SK-N-SH treated with all-trans-retinoic acid at 6 μM for 48 hours (cell line): Measurements from ENCODE around the gene SPR.

Source experiments
- ATAC-seq: fragments of 200-7000 bp; cut with Tn5 transposase; 3 replicates; pipeline ENCODE4 v1.9.1; 2020; ENCODE audit warnings: mild to moderate bottlenecking, moderate library complexity
- ARNTL ChIP-seq: fragments of 450-650 bp; formaldehyde crosslinking; IDR thresholded peaks from 2 replicates; pipeline ENCODE4 v1.5.0; 2020; ENCODE audit warnings: low read depth, mild to moderate bottlenecking, moderate library complexity, borderline replicate concordance
- BACH2 ChIP-seq: fragments of 250-450 bp; sonication (Bioruptor Pico); IDR thresholded peaks from 2 replicates; pipeline ENCODE4 v1.9.0; 2021; ENCODE audit warnings: mild to moderate bottlenecking, borderline replicate concordance
- CSDC2 ChIP-seq: fragments of 250-450 bp; sonication (Bioruptor Pico); IDR thresholded peaks from 2 replicates; pipeline ENCODE4 v1.5.0; 2020; ENCODE audit warnings: mild to moderate bottlenecking, moderate library complexity
- ESRRG ChIP-seq: fragments of 250-450 bp; sonication (Bioruptor Pico); IDR thresholded peaks from 2 replicates; pipeline ENCODE4 v1.6.1; 2021; ENCODE audit warnings: mild to moderate bottlenecking
- GLIS3 ChIP-seq: fragments of 250-450 bp; sonication (Bioruptor Pico); IDR thresholded peaks from 2 replicates; pipeline ENCODE4 v1.5.0; 2020; ENCODE audit warnings: mild to moderate bottlenecking, moderate library complexity
- ISL1 ChIP-seq: fragments of 250-450 bp; sonication (Bioruptor Pico); IDR thresholded peaks from 2 replicates; pipeline ENCODE4 v2.1.2; 2022; ENCODE audit warnings: mild to moderate bottlenecking, moderate library complexity
- PPARA ChIP-seq: fragments of 250-450 bp; sonication (Bioruptor Pico); IDR thresholded peaks from 2 replicates; pipeline ENCODE4 v1.5.0; 2020; ENCODE audit warnings: mild to moderate bottlenecking, borderline replicate concordance
- RARB ChIP-seq: fragments of 250-450 bp; sonication (Bioruptor Pico); IDR thresholded peaks from 2 replicates; pipeline ENCODE4 v1.8.0; 2021; ENCODE audit warnings: mild to moderate bottlenecking, moderate library complexity
- SNAI2 ChIP-seq: fragments of 250-450 bp; sonication (Bioruptor Pico); IDR thresholded peaks from 2 replicates; pipeline ENCODE4 v1.5.0; 2020; ENCODE audit warnings: mild to moderate bottlenecking, moderate library complexity
- TCF4 ChIP-seq: fragments of 250-450 bp; sonication (Bioruptor Pico); IDR thresholded peaks from 2 replicates; pipeline ENCODE4 v1.8.0; 2021; ENCODE audit warnings: mild to moderate bottlenecking, moderate library complexity, borderline replicate concordance
- TOX ChIP-seq: fragments of 250-450 bp; sonication (Bioruptor Pico); IDR thresholded peaks from 2 replicates; pipeline ENCODE4 v1.8.0; 2021; ENCODE audit warnings: mild to moderate bottlenecking, moderate library complexity, borderline replicate concordance
- TSHZ2 ChIP-seq: fragments of 250-450 bp; sonication (Bioruptor Pico); IDR thresholded peaks from 2 replicates; pipeline ENCODE4 v1.5.0; 2020; ENCODE audit warnings: mild to moderate bottlenecking, moderate library complexity
- ZC3H10 ChIP-seq: fragments of 250-450 bp; sonication (Bioruptor Pico); IDR thresholded peaks from 2 replicates; pipeline ENCODE4 v1.5.1; 2021; ENCODE audit warnings: mild to moderate bottlenecking, moderate library complexity
- ZFP3 ChIP-seq: fragments of 250-450 bp; sonication (Bioruptor Pico); IDR thresholded peaks from 2 replicates; pipeline ENCODE4 v1.5.0; 2020; ENCODE audit warnings: mild to moderate bottlenecking, moderate library complexity
- ZFP30 ChIP-seq: fragments of 450-650 bp; formaldehyde crosslinking; IDR thresholded peaks from 2 replicates; pipeline ENCODE4 v1.5.0; 2022; ENCODE audit warnings: mild to moderate bottlenecking, moderate library complexity
- ZNF565 ChIP-seq: fragments of 450-650 bp; formaldehyde crosslinking; conservative IDR thresholded peaks from 2 replicates; pipeline ENCODE4 v1.5.0; 2020; ENCODE audit warnings: low read depth, mild to moderate bottlenecking, moderate library complexity
- ZNF70 ChIP-seq: fragments of 450-650 bp; formaldehyde crosslinking; IDR thresholded peaks from 2 replicates; pipeline ENCODE4 v1.5.0; 2020; ENCODE audit warnings: mild to moderate bottlenecking, moderate library complexity
- ZNF8 ChIP-seq: fragments of 450-650 bp; formaldehyde crosslinking; IDR thresholded peaks from 2 replicates; pipeline ENCODE4 v1.5.0; 2020; ENCODE audit warnings: mild to moderate bottlenecking, moderate library complexity
- TF ChIP-seq, protein P1 (sequence below): fragments of 250-450 bp; sonication (Bioruptor Pico); IDR thresholded peaks from 2 replicates; pipeline ENCODE4 v1.5.1; 2020; ENCODE audit warnings: low read depth, mild to moderate bottlenecking, moderate library complexity
- TF ChIP-seq, protein P2 (sequence below): fragments of 250-450 bp; sonication (Bioruptor Pico); IDR thresholded peaks from 2 replicates; pipeline ENCODE4 v1.5.1; 2021; ENCODE audit warnings: mild to moderate bottlenecking, moderate library complexity
- TF ChIP-seq, protein P3 (sequence below): fragments of 250-450 bp; sonication (Bioruptor Pico); IDR thresholded peaks from 2 replicates; pipeline ENCODE4 v1.8.0; 2020; ENCODE audit warnings: mild to moderate bottlenecking, moderate library complexity, borderline replicate concordance

SPR gene

GRCh38 chr2:72886505-72887031 lies 640 bp upstream of the SPR start:
- TF ChIP-seq ZC3H10 (CRISPR knock-in tag) (no peak), TSHZ2 (CRISPR knock-in tag) (no peak), SNAI2 (CRISPR knock-in tag) (no peak), TCF4 (CRISPR knock-in tag) (no peak), ZNF70 (CRISPR knock-in tag) (no peak), ZNF8 (CRISPR knock-in tag) (no peak), PPARA (no peak), ZFP3 (CRISPR knock-in tag) (no peak), ESRRG (CRISPR knock-in tag) (no peak), GLIS3 (CRISPR knock-in tag) (no peak), TOX (CRISPR knock-in tag) (no peak), BACH2 (CRISPR knock-in tag) (no peak), ZFP30 (no peak), CSDC2 (CRISPR knock-in tag) (no peak), RARB (CRISPR knock-in tag) (no peak)
- TF ChIP-seq, protein P1, sequence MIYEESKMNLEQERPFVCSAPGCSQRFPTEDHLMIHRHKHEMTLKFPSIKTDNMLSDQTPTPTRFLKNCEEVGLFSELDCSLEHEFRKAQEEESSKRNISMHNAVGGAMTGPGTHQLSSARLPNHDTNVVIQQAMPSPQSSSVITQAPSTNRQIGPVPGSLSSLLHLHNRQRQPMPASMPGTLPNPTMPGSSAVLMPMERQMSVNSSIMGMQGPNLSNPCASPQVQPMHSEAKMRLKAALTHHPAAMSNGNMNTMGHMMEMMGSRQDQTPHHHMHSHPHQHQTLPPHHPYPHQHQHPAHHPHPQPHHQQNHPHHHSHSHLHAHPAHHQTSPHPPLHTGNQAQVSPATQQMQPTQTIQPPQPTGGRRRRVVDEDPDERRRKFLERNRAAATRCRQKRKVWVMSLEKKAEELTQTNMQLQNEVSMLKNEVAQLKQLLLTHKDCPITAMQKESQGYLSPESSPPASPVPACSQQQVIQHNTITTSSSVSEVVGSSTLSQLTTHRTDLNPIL (CRISPR knock-in tag) = no peak
- TF ChIP-seq, protein P2, sequence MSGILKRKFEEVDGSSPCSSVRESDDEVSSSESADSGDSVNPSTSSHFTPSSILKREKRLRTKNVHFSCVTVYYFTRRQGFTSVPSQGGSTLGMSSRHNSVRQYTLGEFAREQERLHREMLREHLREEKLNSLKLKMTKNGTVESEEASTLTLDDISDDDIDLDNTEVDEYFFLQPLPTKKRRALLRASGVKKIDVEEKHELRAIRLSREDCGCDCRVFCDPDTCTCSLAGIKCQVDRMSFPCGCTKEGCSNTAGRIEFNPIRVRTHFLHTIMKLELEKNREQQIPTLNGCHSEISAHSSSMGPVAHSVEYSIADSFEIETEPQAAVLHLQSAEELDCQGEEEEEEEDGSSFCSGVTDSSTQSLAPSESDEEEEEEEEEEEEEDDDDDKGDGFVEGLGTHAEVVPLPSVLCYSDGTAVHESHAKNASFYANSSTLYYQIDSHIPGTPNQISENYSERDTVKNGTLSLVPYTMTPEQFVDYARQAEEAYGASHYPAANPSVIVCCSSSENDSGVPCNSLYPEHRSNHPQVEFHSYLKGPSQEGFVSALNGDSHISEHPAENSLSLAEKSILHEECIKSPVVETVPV (CRISPR knock-in tag) = no peak
- TF ChIP-seq, protein P3, sequence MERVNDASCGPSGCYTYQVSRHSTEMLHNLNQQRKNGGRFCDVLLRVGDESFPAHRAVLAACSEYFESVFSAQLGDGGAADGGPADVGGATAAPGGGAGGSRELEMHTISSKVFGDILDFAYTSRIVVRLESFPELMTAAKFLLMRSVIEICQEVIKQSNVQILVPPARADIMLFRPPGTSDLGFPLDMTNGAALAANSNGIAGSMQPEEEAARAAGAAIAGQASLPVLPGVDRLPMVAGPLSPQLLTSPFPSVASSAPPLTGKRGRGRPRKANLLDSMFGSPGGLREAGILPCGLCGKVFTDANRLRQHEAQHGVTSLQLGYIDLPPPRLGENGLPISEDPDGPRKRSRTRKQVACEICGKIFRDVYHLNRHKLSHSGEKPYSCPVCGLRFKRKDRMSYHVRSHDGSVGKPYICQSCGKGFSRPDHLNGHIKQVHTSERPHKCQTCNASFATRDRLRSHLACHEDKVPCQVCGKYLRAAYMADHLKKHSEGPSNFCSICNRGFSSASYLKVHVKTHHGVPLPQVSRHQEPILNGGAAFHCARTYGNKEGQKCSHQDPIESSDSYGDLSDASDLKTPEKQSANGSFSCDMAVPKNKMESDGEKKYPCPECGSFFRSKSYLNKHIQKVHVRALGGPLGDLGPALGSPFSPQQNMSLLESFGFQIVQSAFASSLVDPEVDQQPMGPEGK = no peak
- no peak; the same call in 2 of the 3 replicates for ATAC-seq

GRCh38 chr2:72887740-72888437 lies 681 bp downstream of the SPR start:
- TF ChIP-seq ZFP3 (CRISPR knock-in tag) = 0 out of 2 replicates have a peak, but pooled peaks have one; percentile 11
- TF ChIP-seq ARNTL (CRISPR knock-in tag) = no peak
- TF ChIP-seq ZNF565 (CRISPR knock-in tag) = 0 out of 2 replicates have a peak, but pooled peaks have one; percentile 36
- TF ChIP-seq GLIS3 (CRISPR knock-in tag) = no peak
- TF ChIP-seq ZNF70 (CRISPR knock-in tag) = no peak
- TF ChIP-seq TSHZ2 (CRISPR knock-in tag) = no peak
- no peak for TF ChIP-seq ISL1 (CRISPR knock-in tag)
- ATAC-seq = peak; percentile 83
